ENCODE data around the gene NSD2.

The NSD2 gene

DNA sequence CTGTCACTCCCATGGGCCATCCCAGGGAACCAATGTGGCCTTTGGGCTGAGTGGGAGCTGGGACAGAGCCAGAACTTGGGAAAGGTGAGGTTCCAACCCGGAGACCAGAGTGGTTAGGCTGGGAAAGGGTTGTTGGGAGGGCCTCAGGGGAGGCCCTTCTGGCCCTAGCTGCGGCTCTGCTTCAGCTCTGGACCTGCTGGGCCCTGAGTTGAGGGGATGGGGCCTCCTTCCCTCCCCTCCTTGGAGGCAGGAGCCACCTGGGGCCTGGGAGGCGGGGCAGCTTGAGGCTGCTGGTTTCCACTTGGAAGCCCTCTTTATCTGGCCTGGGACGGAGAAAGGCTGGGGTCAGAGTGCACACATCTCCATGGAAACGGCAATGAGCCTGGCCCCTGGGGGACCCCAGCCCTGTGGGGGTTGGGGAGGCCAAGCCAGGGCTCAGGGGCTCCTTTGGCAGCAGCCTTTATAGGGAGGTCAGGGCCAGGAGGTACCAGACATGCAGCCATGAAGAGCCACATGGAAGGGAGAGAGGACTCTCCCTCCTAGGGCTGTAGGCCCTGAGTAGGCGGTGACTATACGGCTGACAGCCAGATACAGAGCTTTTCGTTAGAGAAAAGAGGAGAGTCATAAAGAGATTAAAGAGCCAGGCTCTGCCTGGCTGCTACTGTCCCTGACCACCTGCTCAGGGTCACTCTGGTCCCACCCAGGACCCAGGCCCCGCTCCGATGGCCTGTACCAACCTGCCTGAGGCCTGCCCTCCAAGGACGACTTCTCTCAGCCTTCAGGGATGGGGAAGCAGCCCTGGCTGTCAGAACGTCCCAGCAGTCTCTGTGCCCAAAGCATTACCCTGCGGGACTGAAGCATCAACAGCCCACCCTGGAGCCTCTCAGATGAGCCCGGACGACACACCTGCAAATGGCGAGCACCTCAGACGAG, 6.9 kb upstream of the NSD2 start:
- H3K4ac ChIP-seq (ENCODE audit: low read depth in 1 of 2, low read length in 2 of 2), result no peak overlapping the region
- no peaks in the 10 kb centered on the region for H3K79me1 ChIP-seq (replicated peaks; ENCODE audit: low read length, poor library complexity, severe bottlenecking)
- 77% methylated on average over 17 of the region's 17 CpGs for WGBS
- no peak overlapping the region for H2BK120ac ChIP-seq (ENCODE audit: low read depth, low read length)
- peaks cover 7% of the 10 kb centered on the region for H3K4me1 ChIP-seq (ENCODE audit: control insufficient read depth, insufficient read depth, low read depth, low read length)
- H3K9ac ChIP-seq (ENCODE audit: low read length), result no peak overlapping the region
- H3K27me3 ChIP-seq (ENCODE audit: control insufficient read depth in 1 of 2, insufficient read depth in 1 of 2, low read length in 2 of 2), result peaks cover 16 to 17% of the 10 kb centered on the region in 2 experiments
- H2BK5ac ChIP-seq (ENCODE audit: low read depth, low read length, poor library complexity, severe bottlenecking), result no peak overlapping the region
- H3K4me3 ChIP-seq (ENCODE audit: insufficient read depth in 1 of 2, low read depth in 1 of 2, low read length in 2 of 2), result no peak overlapping the region
- DNase-seq, result no peak
- H3K23ac ChIP-seq (ENCODE audit: low read length in 2 of 2), result peak overlapping the region in 1 of 2 experiments; percentile 16
- H2BK15ac ChIP-seq (ENCODE audit: low read depth, poor library complexity, severe bottlenecking), result no peak overlapping the region
- no peak overlapping the region for H4K91ac ChIP-seq (ENCODE audit: low read length)
- H2AK5ac ChIP-seq (ENCODE audit: low read length, severe bottlenecking), result no peak overlapping the region
- H3K27ac ChIP-seq (ENCODE audit: low read length, poor library complexity, severe bottlenecking), result no peak overlapping the region
- H3K4me2 ChIP-seq (ENCODE audit: low read length, poor library complexity, severe bottlenecking), result no peak overlapping the region
- no peak overlapping the region for H3K14ac ChIP-seq (ENCODE audit: low read length in 2 of 2)
- no peaks in the 10 kb centered on the region for H3K9me3 ChIP-seq (ENCODE audit: control insufficient read depth, low read length)
- H3K18ac ChIP-seq (ENCODE audit: low read depth in 1 of 2, low read length in 2 of 2), result no peak overlapping the region
- no peak overlapping the region for H4K8ac ChIP-seq (ENCODE audit: low read length)
- H2AFZ ChIP-seq (ENCODE audit: low read depth, low read length), result no peak overlapping the region
- H2BK12ac ChIP-seq (ENCODE audit: low read length in 2 of 2), result no peak overlapping the region
- no peaks in the 10 kb centered on the region for H3K36me3 ChIP-seq (ENCODE audit: control insufficient read depth in 1 of 2, insufficient read depth in 2 of 2, low read depth in 1 of 2, low read length in 2 of 2)

DNA sequence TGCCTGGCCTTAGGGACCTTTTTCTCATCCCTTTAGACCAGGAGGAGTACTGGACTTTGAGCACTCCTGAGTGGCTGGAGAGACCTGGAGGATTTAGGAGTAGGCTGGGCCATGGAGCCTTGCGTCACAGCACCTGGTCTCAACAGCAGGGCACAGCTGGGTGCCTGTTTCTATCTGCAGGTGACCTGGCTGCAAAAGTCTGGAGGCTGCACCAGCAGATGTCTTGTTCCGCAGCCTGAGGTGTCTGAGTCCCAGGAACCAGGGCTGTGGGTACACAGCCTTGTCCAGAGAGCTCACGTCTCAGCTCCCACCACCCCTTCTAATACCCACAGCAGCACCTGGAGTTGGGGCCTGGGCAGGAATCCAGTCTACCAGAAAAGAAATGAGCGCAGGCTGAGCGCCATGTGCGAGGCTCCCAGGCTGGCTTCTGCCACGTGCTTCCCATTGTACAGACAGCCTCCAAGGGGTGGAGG, 5.0 kb upstream of the NSD2 start:
- peaks cover 10% of the 10 kb centered on the region for H3K4me1 ChIP-seq (ENCODE audit: control insufficient read depth, insufficient read depth, low read depth, low read length)
- no peak overlapping the region for H2AK5ac ChIP-seq (ENCODE audit: low read length, severe bottlenecking)
- no peak overlapping the region for H3K23ac ChIP-seq (ENCODE audit: low read length in 2 of 2)
- no peak overlapping the region for H2AFZ ChIP-seq (ENCODE audit: low read depth, low read length)
- no peak overlapping the region for H2BK12ac ChIP-seq (ENCODE audit: low read length in 2 of 2)
- H3K4ac ChIP-seq (ENCODE audit: low read depth in 1 of 2, low read length in 2 of 2), result no peak overlapping the region
- H3K9me3 ChIP-seq (ENCODE audit: control insufficient read depth, low read length), result no peaks in the 10 kb centered on the region
- H3K27me3 ChIP-seq (ENCODE audit: control insufficient read depth in 1 of 2, insufficient read depth in 1 of 2, low read length in 2 of 2), result peaks cover 16 to 17% of the 10 kb centered on the region in 2 experiments
- H2BK120ac ChIP-seq (ENCODE audit: low read depth, low read length), result no peak overlapping the region
- no peak overlapping the region for H2BK5ac ChIP-seq (ENCODE audit: low read depth, low read length, poor library complexity, severe bottlenecking)
- no peak overlapping the region for H3K4me3 ChIP-seq (ENCODE audit: insufficient read depth in 1 of 2, low read depth in 1 of 2, low read length in 2 of 2)
- no peak for DNase-seq
- H3K9ac ChIP-seq (ENCODE audit: low read length), result no peak overlapping the region
- H4K8ac ChIP-seq (ENCODE audit: low read length), result no peak overlapping the region
- H3K4me2 ChIP-seq (ENCODE audit: low read length, poor library complexity, severe bottlenecking), result no peak overlapping the region
- H2BK15ac ChIP-seq (ENCODE audit: low read depth, poor library complexity, severe bottlenecking), result no peak overlapping the region
- no peak overlapping the region for H3K14ac ChIP-seq (ENCODE audit: low read length in 2 of 2)
- H3K18ac ChIP-seq (ENCODE audit: low read depth in 1 of 2, low read length in 2 of 2), result no peak overlapping the region
- H4K91ac ChIP-seq (ENCODE audit: low read length), result no peak overlapping the region
- WGBS, result 92% methylated on average over 7 of the region's 7 CpGs
- no peaks in the 10 kb centered on the region for H3K36me3 ChIP-seq (ENCODE audit: control insufficient read depth in 1 of 2, insufficient read depth in 2 of 2, low read depth in 1 of 2, low read length in 2 of 2)
- no peak overlapping the region for H3K27ac ChIP-seq (ENCODE audit: low read length, poor library complexity, severe bottlenecking)
- H3K79me1 ChIP-seq (replicated peaks; ENCODE audit: low read length, poor library complexity, severe bottlenecking), result no peaks in the 10 kb centered on the region

DNA sequence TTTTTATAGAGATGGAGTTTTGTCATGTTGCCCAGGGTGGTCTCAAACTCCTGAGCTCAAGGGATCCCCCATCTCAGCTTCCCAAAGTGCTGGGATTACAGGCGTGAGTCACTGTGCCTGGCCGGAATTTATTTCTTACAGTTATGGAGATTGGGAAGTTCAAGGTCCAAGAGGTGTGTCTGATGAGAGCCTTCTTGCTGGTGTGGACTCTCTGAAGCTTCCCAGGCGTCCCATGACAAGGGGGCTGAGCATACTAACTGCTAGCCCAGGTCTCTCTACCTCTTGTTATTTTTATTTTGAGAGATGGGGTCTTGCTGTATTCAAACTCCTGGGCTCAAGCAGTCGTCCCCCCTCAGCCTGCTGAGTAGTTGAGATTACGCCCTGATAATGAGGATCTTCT, 2.9 kb upstream of the NSD2 start:
- Histone ChIP-seq H2AFZ (ENCODE audit: low read depth, low read length) (no peak overlapping the region), H2AK5ac (ENCODE audit: low read length, severe bottlenecking) (no peak overlapping the region), H3K4me2 (ENCODE audit: low read length, poor library complexity, severe bottlenecking) (no peak overlapping the region), H3K14ac (ENCODE audit: low read length in 2 of 2) (no peak overlapping the region), H3K4me1 (ENCODE audit: control insufficient read depth, insufficient read depth, low read depth, low read length) (peaks cover 3% of the 10 kb centered on the region), H2BK5ac (ENCODE audit: low read depth, low read length, poor library complexity, severe bottlenecking) (no peak overlapping the region), H3K27me3 (ENCODE audit: control insufficient read depth in 1 of 2, insufficient read depth in 1 of 2, low read length in 2 of 2) (peaks cover 11 to 17% of the 10 kb centered on the region in 2 experiments), H3K4me3 (ENCODE audit: insufficient read depth in 1 of 2, low read depth in 1 of 2, low read length in 2 of 2) (no peak overlapping the region), H2BK15ac (ENCODE audit: low read depth, poor library complexity, severe bottlenecking) (no peak overlapping the region), H4K91ac (ENCODE audit: low read length) (no peak overlapping the region), H2BK120ac (ENCODE audit: low read depth, low read length) (no peak overlapping the region), H3K79me1 (replicated peaks; ENCODE audit: low read length, poor library complexity, severe bottlenecking) (no peaks in the 10 kb centered on the region), H4K8ac (ENCODE audit: low read length) (no peak overlapping the region), H3K18ac (ENCODE audit: low read depth in 1 of 2, low read length in 2 of 2) (no peak overlapping the region), H3K36me3 (ENCODE audit: control insufficient read depth in 1 of 2, insufficient read depth in 2 of 2, low read depth in 1 of 2, low read length in 2 of 2) (no peaks in the 10 kb centered on the region), H3K23ac (ENCODE audit: low read length in 2 of 2) (no peak overlapping the region), H3K9ac (ENCODE audit: low read length) (no peak overlapping the region), H3K27ac (ENCODE audit: low read length, poor library complexity, severe bottlenecking) (no peak overlapping the region), H3K9me3 (ENCODE audit: control insufficient read depth, low read length) (no peaks in the 10 kb centered on the region), H3K4ac (ENCODE audit: low read depth in 1 of 2, low read length in 2 of 2) (no peak overlapping the region), H2BK12ac (ENCODE audit: low read length in 2 of 2) (no peak overlapping the region)
- WGBS, result 70% methylated on average over 5 of the region's 5 CpGs
- no peak for DNase-seq

DNA sequence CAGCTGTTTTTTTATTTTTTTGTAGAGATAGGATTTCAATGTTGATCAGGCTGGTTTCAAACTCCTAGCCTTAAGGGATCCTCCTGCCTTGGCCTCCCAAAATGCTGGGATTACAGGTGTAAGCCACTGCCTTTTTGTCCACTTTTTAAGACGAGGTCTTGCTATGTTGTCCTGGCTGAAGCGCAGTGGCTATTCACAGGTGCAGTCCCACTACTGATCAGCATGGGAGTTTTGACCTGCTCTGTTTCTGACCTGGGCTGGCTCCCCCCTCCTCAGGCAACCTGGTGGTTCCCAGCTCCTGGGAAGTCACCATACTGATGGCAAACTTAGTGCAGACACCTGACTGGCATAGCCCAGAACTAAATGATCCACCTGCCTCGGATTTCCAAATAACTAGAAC, 2.3 kb upstream of the NSD2 start:
- Histone ChIP-seq H3K23ac (ENCODE audit: low read length in 2 of 2) (no peak overlapping the region), H3K9ac (ENCODE audit: low read length) (no peak overlapping the region), H3K79me1 (replicated peaks; ENCODE audit: low read length, poor library complexity, severe bottlenecking) (no peaks in the 10 kb centered on the region), H2AFZ (ENCODE audit: low read depth, low read length) (no peak overlapping the region), H3K27me3 (ENCODE audit: control insufficient read depth in 1 of 2, insufficient read depth in 1 of 2, low read length in 2 of 2) (peaks cover 11 to 13% of the 10 kb centered on the region in 2 experiments), H3K4me3 (ENCODE audit: insufficient read depth in 1 of 2, low read depth in 1 of 2, low read length in 2 of 2) (no peak overlapping the region), H2BK15ac (ENCODE audit: low read depth, poor library complexity, severe bottlenecking) (no peak overlapping the region), H3K4ac (ENCODE audit: low read depth in 1 of 2, low read length in 2 of 2) (no peak overlapping the region), H3K9me3 (ENCODE audit: control insufficient read depth, low read length) (no peaks in the 10 kb centered on the region), H2BK12ac (ENCODE audit: low read length in 2 of 2) (no peak overlapping the region), H2BK120ac (ENCODE audit: low read depth, low read length) (no peak overlapping the region), H3K4me1 (ENCODE audit: control insufficient read depth, insufficient read depth, low read depth, low read length) (peaks cover 3% of the 10 kb centered on the region), H3K36me3 (ENCODE audit: control insufficient read depth in 1 of 2, insufficient read depth in 2 of 2, low read depth in 1 of 2, low read length in 2 of 2) (no peaks in the 10 kb centered on the region), H2BK5ac (ENCODE audit: low read depth, low read length, poor library complexity, severe bottlenecking) (no peak overlapping the region), H2AK5ac (ENCODE audit: low read length, severe bottlenecking) (no peak overlapping the region), H4K91ac (ENCODE audit: low read length) (no peak overlapping the region), H3K4me2 (ENCODE audit: low read length, poor library complexity, severe bottlenecking) (no peak overlapping the region), H3K27ac (ENCODE audit: low read length, poor library complexity, severe bottlenecking) (no peak overlapping the region), H4K8ac (ENCODE audit: low read length) (no peak overlapping the region), H3K14ac (ENCODE audit: low read length in 2 of 2) (no peak overlapping the region), H3K18ac (ENCODE audit: low read depth in 1 of 2, low read length in 2 of 2) (no peak overlapping the region)
- WGBS, result over 99% methylated on average over 3 of the region's 3 CpGs
- no peak for DNase-seq
